CD8-positive, alpha-beta memory T cell (primary cell): ENCODE results near the gene EXTL1. TPM values are rescaled to one million over a fixed set of nuclear protein-coding genes. Genes with fewer than 3 reads are reported as not detected.

Experiments used
- CTCF ChIA-PET: fragments of 350-600 bp; sonication (Branson Sonifier 250); formaldehyde crosslinking; loops from one replicate; lab custom pipeline; 2021; ENCODE audit warnings: antibody characterized with exemption; lab: Charles Lee
- POLR2A ChIA-PET: fragments of 350-600 bp; sonication (Branson Sonifier 250); formaldehyde crosslinking; loops from one replicate; lab custom pipeline; 2021; ENCODE audit warnings: antibody characterized with exemption; lab: Charles Lee
- DNase-seq, 5 donors: peaks; one replicate each; pipeline versions ENCODE4 v3.0.0 to v3.0.0-alpha.2; 2020 to 2022; ENCODE audit warnings: mixed read lengths in 1 of 5
- H3K27ac ChIP-seq: one replicate; pipeline ENCODE4 v1.7.0; 2013; ENCODE audit warnings: low read depth, mild to moderate bottlenecking, low read length, moderate library complexity
- H3K27me3 ChIP-seq: 2 replicates; pipeline ENCODE4 v1.7.0; 2013; ENCODE audit warnings: low read length, mild to moderate bottlenecking; ENCODE audit not compliant: insufficient read depth, poor library complexity, severe bottlenecking
- H3K36me3 ChIP-seq: 2 replicates; pipeline ENCODE4 v1.7.0; 2013; ENCODE audit warnings: mild to moderate bottlenecking, low read length, moderate library complexity; ENCODE audit not compliant: insufficient read depth
- H3K4me1 ChIP-seq: 2 replicates; pipeline ENCODE4 v1.7.0; 2013; ENCODE audit warnings: mild to moderate bottlenecking, low read length, moderate library complexity; ENCODE audit not compliant: insufficient read depth
- H3K4me3 ChIP-seq: 2 replicates; pipeline ENCODE4 v1.7.0; 2013; ENCODE audit warnings: mild to moderate bottlenecking, low read length
- H3K9me3 ChIP-seq: 2 replicates; pipeline ENCODE4 v1.7.0; 2013; ENCODE audit warnings: mild to moderate bottlenecking, low read length
- H3K27ac Mint-ChIP-seq, 8 donors: one replicate each; pipeline ENCODE4 v1.8.0; 2020 to 2021; ENCODE audit warnings: mixed read lengths in 8 of 8, mild to moderate bottlenecking in 6 of 8, inconsistent platforms in 3 of 8, moderate library complexity in 3 of 8
- H3K27me3 Mint-ChIP-seq, 2 donors: one replicate each; pipeline ENCODE4 v1.8.0; 2020 to 2021; ENCODE audit warnings: mixed read lengths in 2 of 2, mild to moderate bottlenecking in 1 of 2, moderate library complexity in 1 of 2
- H3K36me3 Mint-ChIP-seq, 3 donors: one replicate each; pipeline ENCODE4 v1.8.0; 2020 to 2021; ENCODE audit warnings: mixed read lengths in 3 of 3, inconsistent platforms in 1 of 3, mild to moderate bottlenecking in 1 of 3
- H3K4me1 Mint-ChIP-seq, 3 donors: one replicate each; pipeline ENCODE4 v1.8.0; 2020 to 2021; ENCODE audit warnings: mixed read lengths in 3 of 3, inconsistent platforms in 1 of 3, mild to moderate bottlenecking in 1 of 3
- H3K4me3 Mint-ChIP-seq, 7 donors: one replicate each; pipeline ENCODE4 v1.8.0; 2020 to 2021; ENCODE audit warnings: mixed read lengths in 7 of 7, mild to moderate bottlenecking in 6 of 7, moderate library complexity in 4 of 7, inconsistent platforms in 2 of 7
- H3K9me3 Mint-ChIP-seq, 5 donors: one replicate each; pipeline ENCODE4 v1.8.0; 2020 to 2022; ENCODE audit warnings: mixed read lengths in 5 of 5, mild to moderate bottlenecking in 3 of 5, moderate library complexity in 2 of 5, inconsistent platforms in 1 of 5
- polyA plus RNA-seq: library from polyadenylated mRNA; unstranded; fragments of 300-500 nt; fragmentation: Illumina TruSeq; gene quantifications from one replicate; pipeline ENCODE4 v1.2.3, GENCODE V29; 2021
- total RNA-seq, 2 experiments: library from RNA; stranded (reverse); gene quantifications; one replicate each; pipeline ENCODE4 v1.2.3, GENCODE V29; 2021

EXTL1 gene
- total and polyA plus RNA-seq, 3 experiments from 2014 or later, result not detected

DNA sequence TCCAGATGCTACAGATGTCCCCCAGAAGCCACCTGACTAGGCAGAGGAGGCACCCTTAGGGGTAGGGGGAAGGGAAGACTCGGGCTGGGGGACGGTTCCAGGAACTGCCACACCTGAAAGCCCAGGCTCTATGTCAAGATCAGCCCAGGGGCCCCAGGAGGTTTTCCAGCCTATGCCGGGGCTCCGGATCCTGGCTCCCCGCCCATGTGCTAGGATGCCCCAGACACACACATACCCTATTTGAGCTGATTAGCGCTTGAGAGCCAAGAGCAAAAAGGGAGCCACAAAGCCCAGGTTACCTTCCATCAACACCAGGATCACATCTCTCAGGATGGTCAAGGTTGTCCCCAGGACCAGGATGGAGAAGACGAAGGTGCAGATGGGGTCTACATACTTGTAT is 19.8 kb downstream of the EXTL1 start:
- Mint-ChIP-seq H3K27me3 (peaks cover 22 to 36% of the 10 kb centered on the region in 2 donors), H3K36me3 (no peaks in the 10 kb centered on the region), H3K27ac (peak overlapping the region in 1 of 8 donors; percentile 60), H3K4me1 (peaks cover 0 to 7% (median 3%) of the 10 kb centered on the region in 3 donors), H3K9me3 (no peaks in the 10 kb centered on the region), H3K4me3 (no peak overlapping the region)
- H3K4me3 ChIP-seq, result no peak overlapping the region
- peaks cover 20% of the 10 kb centered on the region for H3K27me3 ChIP-seq
- CTCF ChIA-PET, result no interaction called here
- H3K36me3 ChIP-seq, result no peaks in the 10 kb centered on the region
- no peak for DNase-seq
- H3K9me3 ChIP-seq, result no peaks in the 10 kb centered on the region
- H3K4me1 ChIP-seq, result no peaks in the 10 kb centered on the region
- POLR2A ChIA-PET, result no interaction called here
- H3K27ac ChIP-seq, result no peak overlapping the region

DNA sequence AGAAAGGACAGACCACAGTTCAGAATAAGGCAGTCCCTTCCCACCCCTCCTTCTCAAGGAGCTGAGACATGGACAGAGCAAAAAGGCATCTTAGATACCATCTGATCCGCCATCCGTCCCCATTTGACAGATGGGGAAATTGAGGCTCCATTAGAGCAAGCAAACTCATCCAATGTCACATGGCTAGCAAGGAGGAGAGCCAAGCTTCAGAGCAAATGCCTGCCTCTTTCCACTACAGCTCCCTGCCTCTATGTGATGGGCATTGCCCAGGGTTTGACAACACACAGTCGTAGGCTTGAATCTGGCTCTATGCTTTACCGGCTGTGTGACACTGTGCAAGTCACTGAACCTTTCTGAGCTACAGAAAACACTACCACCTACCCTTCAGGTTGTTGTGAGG is 20.4 kb downstream of the EXTL1 start:
- H3K36me3 ChIP-seq, result no peaks in the 10 kb centered on the region
- H3K36me3 Mint-ChIP-seq, result no peaks in the 10 kb centered on the region
- ChIA-PET CTCF (no interaction called here), POLR2A (no interaction called here)
- H3K9me3 ChIP-seq, result no peaks in the 10 kb centered on the region
- no peaks in the 10 kb centered on the region for H3K9me3 Mint-ChIP-seq
- H3K4me1 ChIP-seq, result no peaks in the 10 kb centered on the region
- H3K27ac Mint-ChIP-seq, result no peak overlapping the region
- no peak overlapping the region for H3K4me3 ChIP-seq
- peaks cover 0 to 7% (median 3%) of the 10 kb centered on the region in 3 donors for H3K4me1 Mint-ChIP-seq
- no peak for DNase-seq
- H3K4me3 Mint-ChIP-seq, result no peak overlapping the region
- H3K27me3 Mint-ChIP-seq, result peaks cover 28 to 40% of the 10 kb centered on the region in 2 donors
- no peak overlapping the region for H3K27ac ChIP-seq
- peaks cover 25% of the 10 kb centered on the region for H3K27me3 ChIP-seq

DNA sequence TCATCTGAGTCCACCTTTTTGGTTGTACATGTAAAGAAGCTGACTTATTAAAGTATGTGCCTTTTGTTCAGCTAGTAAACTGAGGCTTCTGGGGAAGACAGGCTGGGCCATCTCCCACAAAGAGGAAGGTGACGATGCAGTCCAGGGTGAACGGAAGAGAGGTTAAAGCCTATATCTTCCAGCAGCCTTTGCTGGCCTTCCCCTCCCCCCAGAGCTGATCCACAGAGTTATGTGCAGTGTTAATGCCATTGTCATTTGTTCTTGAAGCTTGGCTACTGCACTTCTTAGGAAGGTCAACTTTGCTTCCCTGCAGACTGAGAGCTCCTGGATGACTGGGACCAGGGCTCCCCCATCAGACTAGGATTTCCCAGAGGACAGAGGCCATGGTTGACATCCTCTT is 22.2 kb downstream of the EXTL1 start:
- no peaks in the 10 kb centered on the region for H3K9me3 ChIP-seq
- Mint-ChIP-seq H3K27me3 (peaks cover 36 to 55% of the 10 kb centered on the region in 2 donors), H3K4me1 (peaks cover 0 to 7% (median 3%) of the 10 kb centered on the region in 3 donors), H3K9me3 (no peaks in the 10 kb centered on the region), H3K36me3 (no peaks in the 10 kb centered on the region), H3K4me3 (no peak overlapping the region), H3K27ac (no peak overlapping the region)
- no peak overlapping the region for H3K27ac ChIP-seq
- H3K27me3 ChIP-seq, result peaks cover 30% of the 10 kb centered on the region
- no peaks in the 10 kb centered on the region for H3K36me3 ChIP-seq
- H3K4me3 ChIP-seq, result no peak overlapping the region
- DNase-seq, result no peak
- ChIA-PET POLR2A (interaction anchor here (0.7 kb wide), 1 partner anchor 114 kb away, joined by 5 read pairs; no protein-coding TSS in a partner anchor), CTCF (interaction anchor here (0.7 to 1.5 kb wide), 4 partner anchors 9 to 101 kb away, joined by 3 to 5 read pairs (median 4); no protein-coding TSS in a partner anchor)
- H3K4me1 ChIP-seq, result no peaks in the 10 kb centered on the region

DNA sequence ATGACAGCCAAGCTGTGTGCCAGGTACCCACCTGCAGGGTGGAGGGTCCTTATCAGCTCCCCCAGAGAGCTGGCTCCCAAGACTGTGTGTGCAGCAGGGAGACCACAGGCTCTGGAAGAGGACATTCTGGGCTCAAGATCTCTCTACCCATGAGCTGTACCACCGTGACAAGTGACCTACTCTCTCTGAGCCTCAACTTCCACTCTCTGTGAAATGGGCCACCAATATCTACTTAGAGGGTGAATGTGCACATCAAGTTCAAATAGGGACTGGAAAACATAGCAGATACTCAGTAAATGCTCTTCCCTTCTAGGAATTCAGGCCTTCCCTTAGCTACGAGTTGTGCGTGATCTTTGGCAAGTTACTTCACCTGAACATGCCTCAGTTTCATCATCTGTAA is 22.8 kb downstream of the EXTL1 start:
- POLR2A ChIA-PET, result no interaction called here
- Mint-ChIP-seq H3K27me3 (peaks cover 41 to 61% of the 10 kb centered on the region in 2 donors), H3K27ac (no peak overlapping the region), H3K9me3 (no peaks in the 10 kb centered on the region), H3K36me3 (no peaks in the 10 kb centered on the region), H3K4me3 (no peak overlapping the region), H3K4me1 (peaks cover 0 to 7% (median 3%) of the 10 kb centered on the region in 3 donors)
- Histone ChIP-seq H3K27ac (no peak overlapping the region), H3K9me3 (no peaks in the 10 kb centered on the region), H3K36me3 (no peaks in the 10 kb centered on the region), H3K27me3 (peaks cover 30% of the 10 kb centered on the region), H3K4me1 (no peaks in the 10 kb centered on the region), H3K4me3 (no peak overlapping the region)
- CTCF ChIA-PET, result interaction anchor here (0.7 to 1.5 kb wide), 4 partner anchors 9 to 101 kb away, joined by 3 to 5 read pairs (median 4); no protein-coding TSS in a partner anchor
- DNase-seq, result no peak

DNA sequence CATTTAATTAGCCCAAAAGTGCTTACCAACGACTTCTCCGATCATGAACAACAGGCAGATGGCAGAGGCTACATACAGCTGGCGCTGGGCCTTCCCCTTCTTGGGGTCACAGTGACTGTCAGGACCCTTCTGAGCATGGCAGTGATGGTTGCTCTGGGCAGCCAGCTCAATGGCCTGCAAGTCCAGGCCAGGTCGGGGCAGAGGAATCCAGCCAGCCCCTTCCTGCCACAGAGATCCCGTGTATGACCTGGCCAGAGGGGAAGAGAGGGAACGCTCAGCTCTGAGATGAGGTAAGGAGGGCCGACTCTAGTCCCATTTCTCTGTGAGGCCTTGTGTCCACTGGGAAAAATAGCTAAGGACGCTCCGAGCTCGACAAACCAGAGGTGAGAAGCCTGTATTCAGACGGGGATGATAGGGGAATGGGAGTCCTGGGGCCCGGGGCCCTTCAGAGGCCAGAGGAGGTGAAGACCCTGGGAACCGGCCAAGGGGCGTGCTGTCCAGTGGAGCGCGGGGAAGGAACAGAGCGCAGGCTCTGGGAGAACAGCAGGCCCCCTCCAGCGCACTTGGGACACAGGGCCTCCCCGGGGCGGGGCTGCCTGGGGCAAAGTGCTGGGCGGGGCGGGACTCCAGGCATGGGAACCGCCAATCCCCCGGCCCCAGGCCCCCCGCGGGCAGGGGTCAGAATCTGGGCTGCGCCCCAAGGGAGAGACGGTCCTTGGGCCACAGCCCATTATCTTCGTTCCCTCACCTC is 23.6 kb downstream of the EXTL1 start:
- Mint-ChIP-seq H3K36me3 (no peaks in the 10 kb centered on the region), H3K27me3 (peaks cover 41 to 67% of the 10 kb centered on the region in 2 donors), H3K9me3 (no peaks in the 10 kb centered on the region), H3K27ac (no peak overlapping the region), H3K4me3 (peak overlapping the region in 1 of 7 donors; percentile 49), H3K4me1 (peaks cover 0 to 7% (median 3%) of the 10 kb centered on the region in 3 donors)
- DNase-seq, result no peak
- ChIA-PET CTCF (interaction anchor here (1.5 to 1.7 kb wide), 2 partner anchors 9 to 100 kb away, joined by 4 to 5 read pairs; no protein-coding TSS in a partner anchor), POLR2A (no interaction called here)
- Histone ChIP-seq H3K4me3 (no peak overlapping the region), H3K36me3 (no peaks in the 10 kb centered on the region), H3K9me3 (no peaks in the 10 kb centered on the region), H3K4me1 (no peaks in the 10 kb centered on the region), H3K27ac (no peak overlapping the region), H3K27me3 (peaks cover 30% of the 10 kb centered on the region)

DNA sequence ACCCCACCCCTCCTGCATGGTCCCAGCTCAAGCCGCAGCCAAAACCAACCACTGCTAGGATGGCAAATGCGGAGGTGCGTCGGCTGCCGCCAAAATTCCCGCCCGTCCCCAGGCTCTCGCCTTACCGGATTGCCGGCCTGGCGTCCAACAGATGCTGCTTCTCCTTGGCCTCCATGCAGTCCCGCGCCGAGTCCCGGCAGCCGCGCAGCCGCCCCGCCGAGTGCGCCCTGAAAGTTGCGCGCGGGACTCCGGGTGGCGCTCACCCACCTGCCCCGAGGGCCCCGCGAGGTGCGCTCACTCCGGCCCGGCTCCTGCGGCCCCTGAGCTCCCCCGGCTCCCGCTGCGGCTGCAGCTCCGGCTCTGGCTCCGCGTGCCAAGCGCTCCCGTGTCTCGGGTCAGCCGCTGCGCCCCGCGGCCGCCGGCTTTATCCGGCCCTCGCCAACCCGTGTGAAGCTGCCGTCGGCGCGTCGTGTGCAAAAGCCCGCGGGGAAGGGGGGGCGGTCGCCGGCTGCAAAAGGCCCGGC is 24.2 kb downstream of the EXTL1 start, which contains the start of gene SLC30A2:
Gene SLC30A2 (minus strand): TSS at position 397 of the 524 bp plus-strand sequence. CDS start 222 bp downstream, at position 175.
- no peaks in the 10 kb centered on the region for H3K9me3 Mint-ChIP-seq
- H3K27me3 Mint-ChIP-seq, result peaks cover 41 to 71% of the 10 kb centered on the region in 2 donors
- no peak within 1 kb of the TSS for H3K27ac ChIP-seq
- ChIA-PET CTCF (interaction anchor here (1.7 kb wide), 1 partner anchor 9 kb away, joined by 5 read pairs; no protein-coding TSS in a partner anchor), POLR2A (no interaction called here)
- DNase-seq, result no peak
- H3K4me1 ChIP-seq, result no peaks in the 10 kb centered on the region
- no peaks in the 10 kb centered on the region for H3K36me3 ChIP-seq
- no peaks in the 10 kb centered on the region for H3K36me3 Mint-ChIP-seq
- H3K9me3 ChIP-seq, result no peaks in the 10 kb centered on the region
- H3K27ac Mint-ChIP-seq, result no peak within 1 kb of the TSS
- peaks cover 30% of the 10 kb centered on the region for H3K27me3 ChIP-seq
- no peak within 1 kb of the TSS for H3K4me3 ChIP-seq
- peak within 1 kb of the TSS in 1 of 7 donors; percentile 49 for H3K4me3 Mint-ChIP-seq
- H3K4me1 Mint-ChIP-seq, result peaks cover 0 to 7% (median 3%) of the 10 kb centered on the region in 3 donors

DNA sequence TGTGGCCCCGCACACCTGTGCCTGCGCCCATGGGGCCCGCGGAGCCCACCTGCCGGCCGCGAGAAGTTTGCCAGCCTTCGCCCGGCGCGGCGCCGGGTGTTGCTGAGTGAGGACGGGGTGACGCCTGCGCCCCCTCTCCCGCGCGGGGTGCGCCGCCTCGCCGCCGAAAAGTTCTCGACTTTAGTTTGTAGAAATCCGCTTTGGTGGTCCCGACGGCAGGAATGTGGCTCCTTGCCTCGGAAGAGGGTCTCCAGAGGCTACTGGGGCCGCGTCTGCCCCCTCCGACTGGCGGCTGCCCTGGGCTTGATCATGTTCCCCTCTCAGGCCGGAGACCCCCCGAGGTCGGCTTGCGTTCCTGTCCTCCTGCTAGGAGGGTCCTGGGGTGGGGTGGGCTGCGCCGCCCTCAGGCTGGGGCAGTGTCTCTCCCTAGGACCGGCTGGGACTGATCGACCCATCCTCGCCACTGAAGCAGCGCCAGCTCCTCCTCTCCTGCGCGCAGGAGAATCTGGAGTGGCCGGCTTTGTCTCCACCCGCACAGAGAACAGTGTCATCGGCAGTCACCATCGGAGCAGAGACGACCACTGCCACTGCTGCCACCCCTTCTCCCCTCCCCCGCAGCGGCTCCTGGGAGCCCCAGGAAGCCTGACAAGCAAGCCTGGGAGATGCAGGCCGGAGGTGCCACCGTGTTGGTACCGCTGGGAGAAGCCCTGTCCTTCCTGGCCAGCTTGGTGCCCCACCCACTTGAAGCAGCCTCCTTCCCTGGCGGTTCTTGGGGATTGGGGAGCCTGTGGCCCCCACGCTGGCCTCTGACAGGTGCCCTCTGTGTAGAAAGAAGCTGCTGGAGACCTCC is 24.9 kb downstream of the EXTL1 start:
- CTCF ChIA-PET, result interaction anchor here (1.7 kb wide), 1 partner anchor 10 kb away, joined by 5 read pairs; no protein-coding TSS in a partner anchor
- Histone ChIP-seq H3K27ac (no peak overlapping the region), H3K36me3 (no peaks in the 10 kb centered on the region), H3K4me1 (no peaks in the 10 kb centered on the region), H3K4me3 (no peak overlapping the region), H3K27me3 (peaks cover 30% of the 10 kb centered on the region), H3K9me3 (no peaks in the 10 kb centered on the region)
- Mint-ChIP-seq H3K9me3 (no peaks in the 10 kb centered on the region), H3K27me3 (peaks cover 43 to 77% of the 10 kb centered on the region in 2 donors), H3K36me3 (no peaks in the 10 kb centered on the region), H3K27ac (no peak overlapping the region), H3K4me3 (no peak overlapping the region), H3K4me1 (peaks cover 0 to 7% (median 3%) of the 10 kb centered on the region in 3 donors)
- POLR2A ChIA-PET, result no interaction called here
- no peak for DNase-seq
